ENCODE measurements around the gene MCM3AP.
"Not testable (repeated sequence)": the region's sequence is repeated elsewhere in the genome, so short reads cannot be mapped to it uniquely, and the experiment has no call there.

The MCM3AP gene

DNA sequence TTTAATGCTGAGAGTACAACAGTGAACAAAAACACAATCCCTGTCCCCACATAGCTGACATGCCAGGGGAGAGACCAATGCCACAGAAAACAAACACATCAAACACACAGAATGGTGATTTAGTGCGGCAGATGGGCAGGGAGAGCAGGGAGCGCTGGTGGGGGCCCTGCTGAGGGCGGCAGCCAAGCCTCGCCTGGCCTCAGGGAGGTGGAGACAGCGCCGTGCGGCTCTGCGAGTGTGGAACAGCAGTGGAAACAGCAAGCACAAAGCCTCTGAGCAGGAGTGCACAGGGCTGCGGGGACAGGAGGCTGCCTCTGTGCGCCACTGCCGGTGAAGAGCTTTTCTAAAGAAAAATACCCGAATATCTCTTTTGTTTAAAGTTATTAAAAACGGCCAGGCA lies 17.0 kb downstream of the MCM3AP start:
- DNase-seq, result no peak

DNA sequence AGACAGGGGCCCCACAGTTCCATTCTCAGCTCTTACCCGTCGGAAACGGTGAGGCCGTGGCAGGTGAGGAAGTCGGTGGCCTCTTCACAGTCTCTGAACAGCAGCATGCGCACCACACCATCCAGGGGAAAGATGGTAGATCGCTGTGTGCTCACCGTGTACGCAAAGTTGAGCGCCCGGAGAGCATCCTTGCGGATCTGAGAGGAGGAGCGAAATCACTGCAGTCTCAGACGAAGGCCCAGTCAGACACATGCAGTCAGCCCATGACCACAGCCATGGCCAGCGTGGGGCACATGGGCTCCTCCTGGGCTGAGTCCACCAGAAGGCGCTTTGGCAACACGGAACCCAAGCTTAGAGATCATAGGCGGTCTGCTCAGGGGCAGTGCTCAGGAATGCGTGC lies 18.5 kb downstream of the MCM3AP start:
- DNase-seq, result no peak

GRCh38 chr21:46265736-46266525 lies 19.5 kb downstream of the MCM3AP start:
- no peak for DNase-seq

DNA sequence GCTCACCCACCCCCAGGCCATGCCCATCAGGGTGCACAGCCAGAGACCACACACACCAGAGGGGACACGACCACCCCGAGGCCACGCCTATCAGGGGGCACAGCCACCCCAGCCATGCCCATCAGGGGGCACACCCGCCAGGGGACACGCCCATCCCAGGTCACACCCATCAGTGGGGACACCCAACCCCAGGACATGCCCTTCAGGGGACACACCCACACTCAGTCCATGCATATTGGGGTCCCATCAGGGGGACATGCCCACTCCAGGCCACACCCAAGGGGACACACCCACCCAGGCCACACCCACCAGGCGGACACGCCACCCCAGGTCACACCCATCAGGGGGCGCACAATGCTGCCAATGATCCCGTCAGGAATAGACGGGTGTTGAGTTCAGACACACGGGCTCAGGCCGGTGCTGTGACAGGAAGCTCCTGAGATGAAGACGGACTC lies 20.7 kb downstream of the MCM3AP start:
- no peak for DNase-seq

DNA sequence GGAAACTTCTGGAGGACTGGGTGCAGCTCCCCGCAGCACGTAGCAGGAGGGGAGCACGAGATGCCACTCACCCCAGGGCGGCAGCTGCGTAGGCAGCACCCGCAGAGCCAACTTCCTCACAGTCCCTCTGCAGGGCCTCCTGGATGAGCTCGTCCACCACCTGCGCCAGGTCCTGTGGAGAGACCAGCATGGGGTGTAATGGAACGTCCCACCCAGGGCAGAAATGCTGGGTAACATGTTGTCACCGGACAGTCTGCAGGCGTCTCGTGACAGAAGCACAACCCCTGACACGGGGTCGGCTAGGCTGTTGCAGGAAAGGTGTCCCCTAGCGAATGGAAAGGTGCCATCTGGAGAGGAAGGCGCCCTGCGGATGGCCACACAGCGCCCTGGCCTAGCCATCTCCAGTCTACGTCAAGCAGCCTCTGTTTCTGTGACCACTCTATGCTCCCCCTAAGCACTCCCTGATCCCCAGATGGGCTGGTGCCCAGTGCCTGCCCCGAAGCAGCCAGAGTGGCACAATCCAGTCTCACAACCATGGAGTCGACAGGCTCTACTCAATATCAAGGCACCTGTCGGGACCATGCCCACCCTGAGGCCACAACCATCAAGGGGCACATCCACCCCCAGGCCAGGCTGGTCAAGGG lies 21.2 kb downstream of the MCM3AP start:
- no peak for DNase-seq

- no peak for DNase-seq
Observed at GRCh38 chr21:46256501-46256994, 28.9 kb downstream of the MCM3AP start.

- DNase-seq, result no peak
Observed at GRCh38 chr21:46255758-46256337, 29.6 kb downstream of the MCM3AP start.

GRCh38 chr21:46255166-46255565 lies 30.2 kb downstream of the MCM3AP start:
- DNase-seq, result no peak

DNA sequence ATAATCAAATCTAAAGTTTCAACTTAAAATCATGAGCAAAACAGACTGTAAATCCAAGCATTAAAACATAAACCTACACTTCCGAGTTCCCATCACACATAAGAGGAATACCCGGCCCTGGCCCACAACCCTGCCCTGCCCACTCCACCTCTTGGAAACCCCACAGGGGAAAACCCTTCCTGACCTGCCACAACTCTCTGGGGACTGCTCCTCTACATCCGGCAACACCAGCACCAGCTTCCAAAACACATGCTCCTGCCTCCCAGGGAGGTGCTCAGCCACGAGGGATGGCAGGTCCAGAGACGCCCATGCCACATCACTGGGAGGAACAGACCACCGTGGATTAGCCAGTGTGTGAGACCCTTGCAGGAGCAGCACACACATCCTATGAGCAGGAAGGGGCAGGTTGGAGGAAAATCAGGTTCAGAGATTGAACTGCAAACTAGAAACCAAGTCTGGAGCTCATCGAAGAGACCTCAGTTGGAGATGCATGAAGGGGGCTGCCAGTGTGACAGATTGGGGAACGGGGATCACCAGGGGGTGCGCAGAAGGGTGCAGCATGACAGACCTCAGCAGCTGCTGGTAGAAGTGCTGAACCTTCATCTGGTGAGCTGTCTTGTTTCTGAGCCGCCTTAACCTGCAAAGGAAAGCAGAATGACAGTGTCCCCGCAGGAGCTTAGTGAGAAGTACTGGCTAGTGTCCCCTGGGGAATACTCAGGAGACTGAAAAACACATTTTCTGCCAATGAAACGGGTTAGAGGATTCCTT lies 31.0 kb downstream of the MCM3AP start:
- no peak for DNase-seq

- no peak for DNase-seq
Observed at GRCh38 chr21:46253610-46254124, 31.7 kb downstream of the MCM3AP start.

DNA sequence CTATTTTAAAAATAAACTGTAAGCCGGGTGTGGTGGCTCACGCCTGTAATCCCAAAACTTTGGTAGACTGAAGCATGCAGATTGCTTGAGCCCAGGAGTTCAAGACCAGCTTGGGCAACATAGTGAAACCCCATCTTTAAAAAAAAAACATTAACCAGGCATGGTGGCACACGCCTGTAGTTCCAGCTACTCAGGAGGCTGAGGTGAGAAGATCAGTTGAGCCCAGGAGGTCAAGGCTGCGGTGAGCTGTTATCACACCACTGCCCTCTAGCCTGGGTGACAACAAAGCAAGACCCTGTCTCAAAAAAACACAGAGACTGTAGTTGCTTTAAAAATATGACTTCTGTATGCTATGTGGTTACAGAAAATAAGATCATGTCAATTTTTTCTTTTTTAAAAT lies 32.6 kb downstream of the MCM3AP start:
- DNase-seq, result no peak

DNA sequence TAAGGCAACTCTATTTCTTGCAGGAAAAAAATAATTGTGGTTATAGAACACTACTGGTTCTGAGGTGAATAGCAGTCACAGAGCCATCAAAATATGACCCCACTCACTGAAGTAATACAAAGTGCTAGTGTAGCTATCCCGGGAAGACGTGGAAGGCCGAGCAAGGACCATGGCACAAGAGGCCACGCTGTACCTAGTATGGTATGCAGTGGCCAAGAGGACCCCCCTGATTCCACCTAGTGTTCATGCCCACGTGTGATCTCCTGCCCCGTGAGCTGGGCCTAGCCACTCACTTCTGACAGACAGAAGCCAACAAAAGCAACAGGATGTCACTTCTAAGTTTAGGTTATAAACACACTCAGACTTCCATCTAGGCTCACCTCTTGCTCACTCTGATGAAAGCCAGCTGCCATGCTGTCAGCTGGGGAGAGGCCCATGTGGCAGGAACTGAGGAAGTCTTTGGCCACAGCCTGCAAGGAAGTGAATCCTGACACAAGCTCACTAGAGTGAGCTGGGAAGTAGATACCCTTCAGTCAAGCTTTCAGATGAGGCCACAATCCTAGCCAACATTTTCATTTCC lies 35.2 kb downstream of the MCM3AP start:
- no peak for DNase-seq

GRCh38 chr21:46248827-46249226 lies 36.6 kb downstream of the MCM3AP start:
- DNase-seq, result no peak

GRCh38 chr21:46248422-46248782 lies 37.0 kb downstream of the MCM3AP start:
- no peak for DNase-seq

DNA sequence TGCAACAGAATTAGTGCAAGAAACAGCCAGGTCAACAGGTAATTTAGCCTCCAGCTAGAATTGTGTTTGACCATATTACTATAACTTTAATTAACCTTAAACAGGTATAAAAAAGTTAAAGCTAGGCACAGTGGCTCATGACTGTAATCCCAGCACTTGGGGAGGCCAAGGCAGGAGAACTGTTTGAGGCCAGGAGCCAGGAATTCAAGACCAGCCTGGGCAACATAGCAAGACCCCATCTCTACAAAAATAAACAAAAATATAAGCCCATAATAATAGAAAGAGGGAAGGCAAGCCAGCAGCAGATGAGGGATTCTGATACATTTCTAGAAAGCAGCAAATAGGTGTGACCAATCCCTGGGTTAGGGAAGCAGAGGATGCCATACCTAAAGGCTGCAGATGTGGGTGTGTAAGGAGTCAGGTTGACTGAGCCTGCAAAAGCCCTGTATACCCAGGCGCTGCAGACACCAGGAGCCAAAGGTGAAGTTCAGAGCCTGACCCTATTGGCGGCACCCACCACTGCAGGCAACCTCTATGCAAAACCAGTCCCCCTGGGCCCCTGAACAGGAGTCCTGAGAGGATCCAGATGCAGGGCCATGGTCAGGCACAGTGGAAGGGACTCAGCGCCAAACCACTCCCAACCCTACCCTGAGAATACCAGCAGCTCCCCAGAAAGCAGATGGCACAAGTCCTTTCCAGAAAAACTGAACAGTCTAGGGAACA lies 37.6 kb downstream of the MCM3AP start:
- no peak for DNase-seq

GRCh38 chr21:46246345-46246744 lies 39.1 kb downstream of the MCM3AP start:
- DNase-seq, result no peak

DNA sequence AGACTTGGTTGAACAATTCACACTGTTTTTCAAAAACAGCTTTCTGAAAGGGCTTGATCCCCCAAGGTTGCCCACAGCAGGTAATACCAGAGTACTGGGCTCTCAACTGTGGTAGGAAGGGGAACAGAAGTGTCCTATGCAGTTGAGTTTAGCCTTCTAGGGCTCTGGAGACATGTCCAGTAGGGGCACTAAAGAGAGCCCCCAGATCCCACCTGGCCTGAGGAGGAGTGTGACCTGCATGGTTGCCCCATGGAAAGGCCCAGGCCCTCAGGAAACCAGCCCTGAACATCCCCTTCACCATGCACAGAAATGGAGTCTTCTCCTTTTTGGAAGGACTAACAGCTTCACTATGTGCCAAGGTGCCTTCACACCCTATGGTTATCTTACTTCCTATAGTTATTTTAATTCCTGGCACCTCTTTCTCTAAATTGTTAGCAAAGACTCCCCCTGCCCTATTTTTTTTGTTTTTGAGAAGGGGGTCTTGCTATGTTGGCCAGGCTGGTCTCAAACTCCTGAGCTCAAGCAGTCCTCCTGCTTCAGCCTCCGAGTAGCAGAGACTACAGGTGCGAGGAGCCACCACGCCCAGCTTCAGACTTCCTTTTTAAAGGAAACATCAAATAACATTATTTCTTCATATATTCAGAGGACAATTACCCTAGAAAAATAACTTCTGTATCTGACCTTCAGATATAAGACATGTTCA lies 40.0 kb downstream of the MCM3AP start:
- no peak for DNase-seq

GRCh38 chr21:46244602-46245001 lies 40.8 kb downstream of the MCM3AP start:
- DNase-seq, result no peak

- no peak for DNase-seq
Observed at GRCh38 chr21:46243960-46244361, 41.5 kb downstream of the MCM3AP start.

DNA sequence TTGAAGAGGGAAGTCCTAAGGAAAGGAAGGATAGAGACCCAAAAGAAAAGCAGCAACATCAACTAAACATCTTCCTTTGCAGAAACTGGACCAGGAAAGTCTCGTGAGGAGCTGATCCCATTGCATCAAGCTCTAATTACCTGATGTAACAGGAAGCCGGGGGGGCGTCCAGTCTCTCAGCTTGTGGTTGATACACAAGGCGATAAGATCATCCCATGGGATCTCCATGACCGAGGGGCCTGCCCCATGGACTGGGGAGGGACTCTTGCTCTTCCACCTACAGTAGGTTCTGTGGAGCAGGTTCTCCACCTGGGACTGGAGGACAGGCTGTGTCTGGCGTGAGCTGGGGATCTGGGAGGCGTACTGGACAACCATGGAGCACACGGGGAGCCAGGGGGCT lies 42.1 kb downstream of the MCM3AP start:
- DNase-seq, result no peak

DNA sequence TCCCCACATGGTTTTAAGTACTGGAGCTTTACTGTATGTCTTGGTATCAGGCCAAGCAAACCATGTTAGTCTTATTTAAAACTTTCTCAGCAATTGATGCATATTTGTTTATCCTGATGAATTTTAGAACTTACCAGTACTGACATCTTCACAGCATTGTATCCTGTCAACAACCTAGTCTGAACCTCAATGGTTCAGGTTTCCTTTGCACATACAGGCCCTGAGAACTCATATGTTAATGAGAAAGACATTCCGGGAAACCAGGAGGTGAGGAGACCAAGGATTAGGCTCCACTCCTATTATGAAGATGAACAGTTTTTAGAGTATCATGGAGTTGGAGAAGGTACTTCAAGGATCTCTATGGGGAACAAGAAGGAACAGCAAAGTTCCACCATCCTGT lies 43.8 kb downstream of the MCM3AP start:
- DNase-seq, result not testable (repeated sequence)
